Mononuclear cell (primary cell): ENCODE results near the gene SENP2. TPM values are rescaled to one million over a fixed set of nuclear protein-coding genes. Genes with fewer than 3 reads are reported as not detected.
"Not testable (repeated sequence)": the region's sequence is repeated elsewhere in the genome, so short reads cannot be mapped to it uniquely, and the experiment has no call there.

Experiments
- H3K27me3 ChIP-seq: 2 replicates; pipeline ENCODE4 v1.6.0; 2011; ENCODE audit warnings: low read length, control low read depth; ENCODE audit not compliant: insufficient read depth
- H3K4me1 ChIP-seq: 2 replicates; pipeline ENCODE4 v1.5.1; 2011; ENCODE audit warnings: mild to moderate bottlenecking, low read length, control low read depth; ENCODE audit not compliant: insufficient read depth
- H3K4me3 ChIP-seq: 2 replicates; pipeline ENCODE4 v1.5.1; 2011; ENCODE audit warnings: mild to moderate bottlenecking, low read length, moderate library complexity
- H3K9me3 ChIP-seq: 2 replicates; pipeline ENCODE4 v1.5.1; 2011; ENCODE audit warnings: low read depth, mild to moderate bottlenecking, control low read depth, low read length
- total RNA-seq: library from RNA; depleted of rRNA; stranded (reverse); fragments of >200 nt; gene quantifications from one replicate; pipeline ENCODE4 v1.2.3, GENCODE V29; 2012

The SENP2 gene
- total RNA-seq, 1 donor: 48.4 TPM

DNA sequence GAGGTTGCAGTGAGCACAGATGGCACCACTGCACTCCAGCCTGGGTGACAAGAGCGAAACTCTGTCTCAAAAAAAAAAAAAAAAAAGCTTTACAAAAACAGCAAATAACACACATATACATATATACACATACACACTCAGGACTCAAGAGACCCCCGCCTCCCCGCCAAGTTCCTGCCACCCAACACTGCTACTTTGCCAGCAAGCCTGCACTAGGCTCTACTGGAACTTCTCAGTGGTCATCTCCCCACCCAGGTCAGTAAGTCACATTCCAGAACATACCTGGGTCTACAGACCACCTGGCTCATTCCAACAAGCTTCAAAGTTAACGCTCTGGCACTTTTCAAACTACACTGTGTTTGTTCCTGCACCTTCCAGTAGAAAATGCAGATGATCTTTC lies 62.3 kb downstream of the SENP2 start:
- no peak overlapping the region for H3K4me3 ChIP-seq
- no peaks in the 10 kb centered on the region for H3K9me3 ChIP-seq
- H3K27me3 ChIP-seq: no peaks in the 10 kb centered on the region
- peaks cover 6% of the 10 kb centered on the region for H3K4me1 ChIP-seq

DNA sequence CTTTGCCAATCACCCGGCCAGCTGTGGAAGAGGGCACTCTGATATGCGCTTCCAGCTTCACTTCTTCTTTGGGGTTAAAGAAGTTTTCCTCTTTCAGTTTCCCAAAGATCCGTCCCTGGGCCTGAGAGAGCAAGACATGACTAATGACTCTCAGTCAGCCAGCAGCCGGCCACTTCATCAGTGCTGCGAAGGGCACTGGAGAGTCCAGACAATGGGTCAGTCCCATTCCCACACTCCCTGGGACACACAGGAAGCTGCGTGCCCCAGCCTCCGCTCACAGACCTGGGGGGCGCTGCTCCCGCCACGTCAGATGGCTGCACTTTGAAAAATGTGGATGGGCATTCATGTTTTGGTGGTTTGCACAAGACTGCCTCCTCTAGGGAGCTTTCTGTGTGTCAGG lies 63.3 kb downstream of the SENP2 start:
- H3K27me3 ChIP-seq: no peaks in the 10 kb centered on the region
- no peaks in the 10 kb centered on the region for H3K9me3 ChIP-seq
- H3K4me1 ChIP-seq: peaks cover 6% of the 10 kb centered on the region
- no peak overlapping the region for H3K4me3 ChIP-seq

DNA sequence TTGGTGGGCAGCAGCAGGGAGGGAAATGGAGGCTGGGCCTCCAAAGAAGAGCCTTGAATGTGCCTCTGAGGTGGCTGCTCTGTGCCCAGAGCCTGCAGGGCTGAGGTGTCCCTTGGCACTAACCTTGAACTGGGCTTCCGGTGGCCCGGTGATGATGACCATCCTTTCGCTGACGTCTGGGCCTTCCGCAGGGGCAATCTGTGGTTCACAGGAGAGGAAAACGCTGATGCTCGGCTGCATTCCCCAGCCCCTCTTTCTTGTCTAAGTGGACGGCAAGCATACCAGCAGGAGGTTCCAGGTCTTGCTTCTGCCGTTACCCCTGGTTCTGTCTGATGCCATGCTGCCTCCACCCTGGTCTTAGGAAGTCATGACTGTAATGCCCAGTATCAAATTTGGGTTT lies 65.9 kb downstream of the SENP2 start:
- peaks cover 3% of the 10 kb centered on the region for H3K4me1 ChIP-seq
- no peak overlapping the region for H3K4me3 ChIP-seq
- no peaks in the 10 kb centered on the region for H3K27me3 ChIP-seq
- H3K9me3 ChIP-seq: no peaks in the 10 kb centered on the region

DNA sequence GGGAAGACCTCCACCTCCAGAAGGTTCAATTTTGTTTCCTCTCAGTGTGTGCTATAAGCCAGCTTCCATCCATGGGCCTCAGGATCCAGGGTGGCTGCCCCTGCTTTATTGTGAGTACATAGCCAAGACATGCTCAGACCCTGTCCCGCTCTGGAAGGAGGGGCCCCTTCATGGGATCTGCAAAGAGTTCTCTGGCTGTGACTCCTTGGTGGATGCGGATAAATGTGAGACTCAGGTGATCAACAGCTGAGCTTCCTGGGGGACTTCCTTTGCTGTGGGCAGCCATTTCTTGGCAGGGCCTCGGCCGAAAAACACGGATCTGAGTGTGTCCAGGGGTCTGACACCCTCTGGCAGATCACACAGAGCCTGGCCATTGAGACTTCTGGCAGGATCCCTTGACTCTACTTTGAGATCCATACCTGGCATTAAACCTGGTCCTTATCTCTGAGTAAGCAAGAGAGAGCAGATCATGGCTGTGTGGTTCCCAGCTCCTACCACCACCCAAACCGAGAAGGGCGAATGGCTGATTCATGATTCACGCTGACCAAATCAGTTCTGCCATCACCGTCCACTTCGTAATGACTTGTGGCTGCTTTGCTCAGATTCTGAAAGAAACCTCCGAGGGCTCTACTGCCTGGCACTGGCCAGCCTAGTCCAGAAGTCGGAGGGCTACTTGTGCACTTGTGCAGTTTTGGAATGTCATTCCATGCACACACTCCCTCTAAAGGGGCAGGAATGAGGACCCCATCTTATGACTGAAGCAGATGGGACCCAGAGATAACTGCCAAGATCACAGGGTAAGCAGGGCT lies 68.1 kb downstream of the SENP2 start:
- Histone ChIP-seq H3K4me1 (no peaks in the 10 kb centered on the region), H3K4me3 (no peak overlapping the region), H3K27me3 (no peaks in the 10 kb centered on the region), H3K9me3 (no peaks in the 10 kb centered on the region)

DNA sequence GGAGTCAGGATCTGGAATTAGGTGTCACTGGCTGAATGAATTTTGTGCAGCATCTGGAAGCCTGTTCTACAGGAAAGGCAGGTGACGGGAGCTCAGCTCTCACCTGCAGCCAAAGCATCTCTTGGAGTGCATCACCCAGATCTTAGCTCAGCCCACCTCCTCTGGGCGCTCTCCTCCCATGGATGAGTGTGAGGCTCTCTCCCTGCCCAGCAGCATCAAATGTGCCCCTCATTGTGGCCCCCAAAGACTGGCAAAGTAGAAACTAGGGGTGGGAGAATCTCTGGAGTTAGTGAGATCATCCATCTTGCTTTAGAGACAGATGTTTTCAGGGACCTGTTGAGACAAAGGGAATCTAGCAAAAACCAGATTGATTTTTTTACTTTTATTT lies 68.7 kb downstream of the SENP2 start:
- H3K4me3 ChIP-seq: no peak overlapping the region
- H3K27me3 ChIP-seq: no peaks in the 10 kb centered on the region
- no peaks in the 10 kb centered on the region for H3K4me1 ChIP-seq
- no peaks in the 10 kb centered on the region for H3K9me3 ChIP-seq

DNA sequence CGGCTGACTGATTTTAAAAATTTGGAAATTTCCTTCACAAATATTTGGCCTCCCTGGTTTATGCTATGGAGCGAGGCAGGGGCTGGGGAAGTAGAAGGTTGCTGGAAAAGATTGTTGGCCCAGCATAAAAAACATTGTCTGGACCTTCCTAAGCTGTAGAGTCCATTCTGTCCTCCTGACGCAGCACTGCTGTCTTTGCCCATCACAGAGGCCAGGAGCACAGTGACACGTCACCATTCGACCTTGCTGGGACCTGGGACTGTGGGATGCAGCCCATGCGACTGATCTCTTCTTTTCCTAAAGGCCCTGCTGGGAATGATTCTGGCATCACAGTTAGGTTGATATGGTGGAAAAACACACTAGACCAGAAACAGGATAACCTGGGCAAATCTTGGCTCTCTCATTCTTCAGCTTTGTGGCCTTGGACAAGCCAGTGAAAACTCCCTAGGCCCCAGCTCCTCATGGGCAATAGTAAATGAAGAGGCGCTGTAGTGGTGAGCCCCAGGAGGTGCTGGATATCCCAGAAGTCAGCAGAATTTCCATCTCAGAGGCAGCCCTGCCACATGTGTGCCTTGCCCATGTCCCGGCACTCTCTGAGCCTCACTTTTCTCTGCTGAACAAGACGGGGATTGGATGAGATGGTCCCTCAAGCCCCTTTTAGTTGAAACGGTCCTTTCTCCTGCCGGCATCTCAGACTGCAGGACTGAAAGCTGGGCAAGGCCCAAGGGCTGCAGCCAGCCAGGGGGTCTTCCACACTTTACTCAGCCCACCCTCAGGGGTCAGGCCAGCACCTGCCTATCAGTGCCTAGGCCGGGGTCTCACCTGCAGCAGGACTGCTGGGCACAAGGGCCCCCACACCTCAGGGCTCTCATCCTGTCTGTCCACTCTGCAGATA lies 69.6 kb downstream of the SENP2 start:
- H3K4me3 ChIP-seq: no peak overlapping the region
- H3K4me1 ChIP-seq: peaks cover 6% of the 10 kb centered on the region
- no peaks in the 10 kb centered on the region for H3K9me3 ChIP-seq
- H3K27me3 ChIP-seq: no peaks in the 10 kb centered on the region

DNA sequence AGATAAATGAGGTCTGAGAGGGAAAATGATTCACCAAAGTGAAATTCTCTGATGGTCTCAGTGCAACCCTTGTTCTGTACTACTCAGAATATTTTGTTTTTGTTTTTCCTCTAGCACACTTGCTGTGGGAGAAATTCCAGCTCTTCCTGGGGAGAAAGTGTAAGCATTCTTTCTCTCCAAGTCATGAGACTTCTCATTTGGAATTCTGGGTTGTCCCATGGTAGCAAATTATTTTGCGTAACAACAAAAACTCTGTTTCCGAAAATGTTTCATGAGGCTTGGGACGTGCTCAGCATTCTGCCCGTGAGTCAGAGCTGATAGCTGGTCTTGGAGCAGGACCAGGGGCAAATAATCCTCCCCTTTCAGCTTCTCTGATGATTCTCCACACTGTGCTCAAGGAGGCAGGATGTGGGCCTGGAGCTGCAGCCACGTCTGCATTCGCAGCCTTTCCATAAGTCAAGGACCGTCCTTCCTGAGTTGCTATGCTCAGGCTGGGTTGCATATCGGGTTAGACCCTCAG lies 70.3 kb downstream of the SENP2 start:
- H3K9me3 ChIP-seq: no peaks in the 10 kb centered on the region
- no peaks in the 10 kb centered on the region for H3K27me3 ChIP-seq
- H3K4me1 ChIP-seq: peaks cover 6% of the 10 kb centered on the region
- H3K4me3 ChIP-seq: no peak overlapping the region

DNA sequence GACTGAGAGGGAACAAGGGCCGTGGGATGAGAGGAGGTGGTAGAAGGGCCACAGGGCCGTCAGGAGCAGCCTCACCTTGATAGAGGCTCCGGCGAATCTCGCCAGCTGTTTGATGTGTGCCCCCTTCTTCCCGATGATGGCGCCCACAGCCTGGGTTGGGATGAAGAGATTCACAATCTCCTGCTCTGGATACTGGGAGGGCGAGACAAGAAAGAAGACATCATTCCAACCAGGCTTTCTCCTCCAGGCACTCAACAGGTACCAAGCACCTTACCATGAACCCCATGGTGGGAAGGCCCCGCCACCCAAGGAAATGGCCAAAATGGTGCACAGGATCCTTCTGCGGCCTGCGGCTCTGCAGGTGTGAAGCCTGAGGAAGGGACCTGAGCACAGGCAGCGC lies 71.1 kb downstream of the SENP2 start:
- Histone ChIP-seq H3K9me3 (no peaks in the 10 kb centered on the region), H3K4me1 (peaks cover 6% of the 10 kb centered on the region)

DNA sequence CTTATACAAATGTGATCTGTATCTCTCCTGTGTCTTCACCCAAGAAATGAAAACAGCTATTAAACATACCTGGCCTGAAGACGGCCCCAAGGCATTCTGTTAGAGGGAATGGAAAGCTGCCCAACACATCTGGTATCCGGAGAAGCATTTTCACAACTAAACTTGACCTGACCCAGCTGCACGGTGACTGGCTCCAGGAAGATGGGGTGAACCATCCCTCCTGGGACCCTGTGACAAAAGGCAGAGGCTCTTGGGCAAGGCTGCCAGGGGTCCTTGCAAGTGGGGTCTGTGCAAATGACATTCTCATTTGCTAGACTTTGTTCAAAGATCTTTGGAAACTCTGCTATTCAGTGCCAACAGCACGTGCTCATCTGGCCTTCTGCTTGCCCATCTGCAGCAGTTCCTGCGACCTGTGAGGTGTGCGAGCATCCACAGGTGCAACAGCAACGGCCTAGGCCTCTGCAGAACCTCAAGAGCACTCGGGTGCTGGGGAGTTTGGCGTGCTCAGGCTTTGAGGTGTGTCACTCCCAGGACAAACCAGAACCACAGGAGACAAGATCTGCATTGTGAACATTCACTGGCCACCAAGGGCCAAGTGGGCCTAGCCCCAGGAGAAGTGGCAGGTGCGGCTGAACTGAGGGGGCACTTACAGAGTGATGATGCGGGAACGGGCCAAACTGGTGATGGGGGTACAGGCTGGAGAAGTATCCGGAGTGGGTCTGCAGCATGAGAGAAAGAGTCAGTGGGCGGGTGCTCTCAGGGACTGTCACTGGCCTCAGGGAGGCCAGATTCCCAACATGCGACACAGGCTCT lies 71.8 kb downstream of the SENP2 start:
- peaks cover 6% of the 10 kb centered on the region for H3K4me1 ChIP-seq
- H3K4me3 ChIP-seq: no peak overlapping the region
- H3K9me3 ChIP-seq: no peaks in the 10 kb centered on the region
- no peaks in the 10 kb centered on the region for H3K27me3 ChIP-seq

More for the DNA sequence above, 71.1 kb downstream of the SENP2 start:
- Histone ChIP-seq H3K27me3 (no peaks in the 10 kb centered on the region), H3K4me3 (no peak overlapping the region)

DNA sequence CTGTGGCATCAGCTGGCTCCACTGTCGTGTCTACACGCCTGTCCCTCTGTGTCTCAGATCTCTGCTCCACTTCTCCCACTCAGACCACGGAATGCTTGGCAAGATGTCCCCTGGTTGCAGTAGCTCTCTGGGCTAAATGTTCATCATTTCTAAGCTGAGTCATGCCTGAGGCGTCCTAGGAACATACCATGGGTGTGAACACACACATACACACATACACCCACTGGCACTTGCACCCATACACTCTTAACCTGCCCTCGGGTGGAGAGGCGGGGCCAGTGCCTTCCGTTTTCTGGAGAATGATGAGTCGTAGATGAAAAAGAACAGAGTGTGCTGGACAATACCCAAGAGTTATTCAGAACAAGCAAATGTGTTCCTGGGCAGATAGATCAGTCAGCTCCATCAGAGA lies 72.4 kb downstream of the SENP2 start:
- no peak overlapping the region for H3K4me3 ChIP-seq
- H3K27me3 ChIP-seq: no peaks in the 10 kb centered on the region
- peaks cover 6% of the 10 kb centered on the region for H3K4me1 ChIP-seq
- no peaks in the 10 kb centered on the region for H3K9me3 ChIP-seq

DNA sequence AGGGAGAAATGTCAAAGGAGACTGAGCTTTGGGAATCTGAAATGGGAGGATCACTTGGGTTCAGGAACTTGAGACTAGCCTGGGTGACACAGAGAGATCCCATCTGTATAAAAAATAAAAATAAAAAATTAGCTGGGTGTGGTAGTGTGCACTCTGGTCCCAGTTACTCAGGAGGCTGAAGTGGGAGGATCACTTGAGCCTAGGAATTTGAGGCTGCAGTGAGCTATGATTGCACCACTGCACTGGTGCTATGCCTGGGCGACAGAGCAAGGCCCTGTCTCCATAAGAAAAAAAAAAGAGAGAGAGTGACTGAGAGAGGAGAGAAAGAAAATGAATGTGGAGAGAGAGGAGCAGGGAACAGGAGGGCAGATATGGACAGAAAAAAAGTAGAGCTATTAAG lies 72.8 kb downstream of the SENP2 start:
- no peaks in the 10 kb centered on the region for H3K9me3 ChIP-seq
- peaks cover 6% of the 10 kb centered on the region for H3K4me1 ChIP-seq
- H3K27me3 ChIP-seq: no peaks in the 10 kb centered on the region
- H3K4me3 ChIP-seq: no peak overlapping the region

DNA sequence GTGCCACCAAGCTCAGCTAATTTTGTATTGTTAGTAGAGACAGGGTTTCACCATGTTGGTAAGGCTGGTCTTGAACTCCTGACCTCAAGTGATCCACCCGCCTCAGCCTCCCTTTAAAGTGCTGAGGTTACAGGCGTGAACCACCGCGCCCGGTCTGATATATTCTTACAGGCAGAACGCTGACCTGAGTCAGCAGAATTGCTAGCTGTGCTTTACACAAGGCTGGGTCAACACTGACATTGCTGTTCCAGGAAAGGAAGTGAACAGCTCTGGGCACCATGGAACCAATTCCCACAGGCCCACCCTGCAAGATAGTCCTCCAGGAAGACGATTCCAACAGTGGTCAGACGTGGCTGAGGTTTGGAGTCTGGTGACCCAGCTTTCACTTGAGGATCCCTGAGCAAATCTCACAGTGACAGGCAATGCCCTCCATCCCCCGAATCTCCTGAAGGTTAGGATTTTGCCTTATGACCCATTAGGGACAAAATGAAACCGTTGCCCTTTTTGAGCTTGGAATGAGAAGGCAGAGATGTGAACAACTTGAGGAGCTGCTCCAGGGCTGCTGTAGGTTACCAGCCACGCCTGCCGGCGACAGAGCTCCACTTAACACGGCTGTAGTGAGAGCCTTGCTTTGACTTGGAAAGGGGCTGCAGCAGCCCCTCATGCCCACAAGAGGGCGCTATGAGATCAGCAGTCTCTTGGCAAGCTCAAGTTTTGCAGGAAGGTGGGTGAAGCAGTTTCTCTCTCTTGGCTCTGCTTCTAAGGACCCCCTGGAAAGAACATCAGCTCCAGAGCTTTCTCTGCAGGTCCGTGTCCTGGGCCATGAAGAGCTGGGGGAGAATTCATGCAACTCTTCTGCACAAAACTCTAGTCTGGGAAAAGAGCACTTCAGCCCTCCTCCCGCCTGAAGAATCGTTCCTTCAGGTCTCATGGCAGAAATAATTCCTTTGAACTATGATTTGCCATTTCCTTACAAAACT lies 74.1 kb downstream of the SENP2 start:
- Histone ChIP-seq H3K27me3 (no peaks in the 10 kb centered on the region), H3K9me3 (no peaks in the 10 kb centered on the region), H3K4me3 (no peak overlapping the region), H3K4me1 (peaks cover 6% of the 10 kb centered on the region)

DNA sequence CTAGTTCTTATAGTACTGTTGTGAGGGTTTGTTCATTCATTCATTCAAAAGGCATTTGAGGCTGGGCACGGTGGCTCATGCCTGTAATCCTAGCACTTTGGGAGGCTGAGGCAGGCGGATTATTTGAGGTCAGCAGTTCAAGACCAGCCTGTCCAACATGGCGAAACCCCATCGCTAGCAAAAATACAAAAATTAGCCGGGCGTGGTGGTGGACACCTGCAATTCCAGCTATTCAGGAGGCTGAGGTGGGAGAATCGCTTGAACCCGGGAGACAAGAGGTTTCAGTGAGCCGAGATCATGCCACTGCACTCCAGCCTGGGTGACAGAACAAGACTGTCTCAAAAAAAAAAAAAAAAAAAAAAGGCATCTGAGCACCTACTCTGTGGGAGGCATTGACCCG lies 75.2 kb downstream of the SENP2 start:
- H3K4me1 ChIP-seq, H3K27me3 ChIP-seq, H3K9me3 ChIP-seq, H3K4me3 ChIP-seq: not testable (repeated sequence)

DNA sequence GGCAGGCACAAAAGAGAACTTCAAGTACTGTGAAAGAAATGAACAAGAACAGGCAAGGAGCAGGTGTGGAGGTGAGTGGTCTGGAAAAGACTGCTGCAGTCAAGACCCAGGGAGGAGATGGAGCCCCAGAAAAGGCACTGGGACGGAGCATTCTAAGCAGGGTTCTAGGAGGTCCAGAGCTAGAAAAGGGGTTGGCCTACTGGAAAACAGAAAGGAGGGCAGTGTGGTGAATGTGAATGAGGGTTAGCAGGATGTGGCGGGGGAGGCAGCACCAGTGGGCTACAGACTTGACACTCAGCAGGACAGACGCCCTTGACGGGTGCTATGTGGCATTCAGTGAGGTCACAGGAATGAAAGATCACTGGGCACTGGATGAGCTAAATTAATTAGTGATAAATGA lies 75.7 kb downstream of the SENP2 start:
- no peaks in the 10 kb centered on the region for H3K9me3 ChIP-seq
- H3K27me3 ChIP-seq: no peaks in the 10 kb centered on the region
- no peak overlapping the region for H3K4me3 ChIP-seq
- H3K4me1 ChIP-seq: peaks cover 6% of the 10 kb centered on the region
